A549 (cell line): ENCODE results near the gene TFDP1. TPM values are rescaled to one million over a fixed set of nuclear protein-coding genes. Genes with fewer than 3 reads are reported as not detected.

ENCODE experiments used
- ATAC-seq, 2 experiments: fragments of 200-7000 bp in 1 of 2; fragments of >200 bp in 1 of 2; cut with Nextera tagmentation in 1 of 2; cut with Tn5 transposase in 1 of 2; 3 replicates each; pipeline versions ENCODE4 v1.8.0 to v1.9.1; 2018 to 2020; ENCODE audit warnings: mild to moderate bottlenecking in 1 of 2, moderate library complexity in 1 of 2
- CTCF ChIA-PET: fragments of 300-600 bp; sonication (Branson Sonifier 250); formaldehyde crosslinking; extraction: SDS; loops from one replicate; lab custom pipeline; 2021; ENCODE audit warnings: antibody characterized with exemption, inconsistent platforms; lab: Yijun Ruan, JAX
- POLR2A ChIA-PET: fragments of 350-600 bp; formaldehyde crosslinking; extraction: SDS; loops from one replicate; lab custom pipeline; 2021; ENCODE audit warnings: antibody characterized with exemption, inconsistent platforms; lab: Yijun Ruan, JAX
- DNase-seq, 2 experiments: peaks; one replicate each; pipeline versions ENCODE4 v3.0.0 to v3.0.0-alpha.2; 2011 to 2016; ENCODE audit warnings: low read depth in 1 of 2, low spot score in 1 of 2
- FAIRE-seq: peaks from 2 replicates; lab custom pipeline; 2011; peaks lifted over from hg19 to GRCh38; lab: Jason Lieb, UNC
- H3K27ac ChIP-seq, 2 experiments: fragments of >200 bp; sonication (Bioruptor Twin); formaldehyde crosslinking; 3 replicates each; pipeline ENCODE4 v1.5.1; 2016 to 2017
- H3K4me1 ChIP-seq: fragments of >200 bp; sonication (Bioruptor Twin); formaldehyde crosslinking; 3 replicates; pipeline ENCODE4 v1.6.1; 2016
- H3K4me2 ChIP-seq: fragments of >200 bp; sonication (Bioruptor Twin); formaldehyde crosslinking; 3 replicates; pipeline ENCODE4 v1.6.1; 2016
- H3K4me3 ChIP-seq: fragments of >200 bp; sonication (Bioruptor Twin); formaldehyde crosslinking; 3 replicates; pipeline ENCODE4 v1.5.1; 2016
- H3K9me3 ChIP-seq: fragments of >200 bp; sonication (Bioruptor Twin); formaldehyde crosslinking; 3 replicates; pipeline ENCODE4 v1.6.1; 2016
- CBX2 ChIP-seq: fragments of 200-600 bp; sonication (generic); IDR thresholded peaks from 2 replicates; pipeline ENCODE4 v1.6.1; 2016; ENCODE audit warnings: low read depth, mild to moderate bottlenecking, borderline replicate concordance
- CEBPB ChIP-seq, 2 experiments: fragments of >200 bp in 1 of 2; sonication (Bioruptor Twin) in 1 of 2; formaldehyde crosslinking in 1 of 2; IDR thresholded peaks; 2 replicates each; pipeline ENCODE4 v1.6.1; 2012 to 2016
- CHD2 ChIP-seq: fragments of 150-350 bp; IDR thresholded peaks from 2 replicates; pipeline ENCODE4 v1.6.1; 2014; ENCODE audit warnings: low read length; ENCODE audit not compliant: partially characterized antibody
- E2F6 ChIP-seq: IDR thresholded peaks from 2 replicates; pipeline ENCODE4 v1.6.1; 2012; ENCODE audit warnings: low read depth, borderline replicate concordance
- EHF ChIP-seq: fragments of 250-450 bp; sonication (Bioruptor Pico); IDR thresholded peaks from 2 replicates; pipeline ENCODE4 v1.5.0; 2020; ENCODE audit warnings: mild to moderate bottlenecking
- EP300 ChIP-seq, 2 experiments: fragments of >200 bp; sonication (Bioruptor Twin); formaldehyde crosslinking; IDR thresholded peaks; 2 replicates in 1 of 2; 3 replicates in 1 of 2; pipeline ENCODE4 v1.6.1; 2016 to 2017
- ESRRA ChIP-seq: fragments of 150-350 bp; IDR thresholded peaks from 2 replicates; pipeline ENCODE4 v1.6.1; 2014; ENCODE audit warnings: mild to moderate bottlenecking, low read length, borderline replicate concordance
- FOSL2 ChIP-seq, 2 experiments: fragments of 450-650 bp in 1 of 2; fragments of >200 bp in 1 of 2; sonication (Bioruptor Twin) in 1 of 2; formaldehyde crosslinking; IDR thresholded peaks; 2 replicates each; pipeline versions ENCODE4 v1.5.0 to v1.6.1; 2016 to 2020; ENCODE audit warnings: mild to moderate bottlenecking in 1 of 2, moderate library complexity in 1 of 2
- FOXS1 ChIP-seq: fragments of 250-450 bp; sonication (Bioruptor Pico); IDR thresholded peaks from 2 replicates; pipeline ENCODE4 v1.5.0; 2020; ENCODE audit warnings: mild to moderate bottlenecking, moderate library complexity
- HDAC2 ChIP-seq: fragments of 200-600 bp; sonication (generic); IDR thresholded peaks from 2 replicates; pipeline ENCODE4 v1.6.1; 2016
- HES2 ChIP-seq: fragments of >200 bp; sonication (Bioruptor Twin); formaldehyde crosslinking; IDR thresholded peaks from 2 replicates; pipeline ENCODE4 v1.6.1; 2016
- HOXB13 ChIP-seq: fragments of 250-450 bp; sonication (Bioruptor Pico); IDR thresholded peaks from 2 replicates; pipeline ENCODE4 v1.5.0; 2020; ENCODE audit warnings: low read depth, mild to moderate bottlenecking, moderate library complexity
- HOXB5 ChIP-seq: fragments of 250-450 bp; sonication (Bioruptor Pico); IDR thresholded peaks from 2 replicates; pipeline ENCODE4 v1.5.0; 2020; ENCODE audit warnings: mild to moderate bottlenecking, moderate library complexity
- JUN ChIP-seq, 2 experiments: fragments of >200 bp; sonication (Bioruptor Twin); formaldehyde crosslinking; IDR thresholded peaks; 2 replicates in 1 of 2; 3 replicates in 1 of 2; pipeline ENCODE4 v1.6.1; 2016 to 2017
- KDM5A ChIP-seq: fragments of 200-600 bp; sonication (generic); IDR thresholded peaks from 2 replicates; pipeline ENCODE4 v1.6.1; 2016; ENCODE audit warnings: antibody characterized with exemption, mild to moderate bottlenecking
- MYC ChIP-seq: IDR thresholded peaks from 2 replicates; pipeline ENCODE4 v1.6.1; 2012; ENCODE audit warnings: mild to moderate bottlenecking, inconsistent platforms, low read length, improper control_type of control experiment, borderline replicate concordance
- PHF8 ChIP-seq: fragments of 200-600 bp; sonication (generic); IDR thresholded peaks from 2 replicates; pipeline ENCODE4 v1.6.1; 2016; ENCODE audit warnings: low read depth, mild to moderate bottlenecking, antibody characterized with exemption, moderate library complexity, borderline replicate concordance
- RARB ChIP-seq: fragments of 250-450 bp; sonication (Bioruptor Pico); IDR thresholded peaks from 2 replicates; pipeline ENCODE4 v1.8.0; 2021; ENCODE audit warnings: mild to moderate bottlenecking, moderate library complexity
- RCOR1 ChIP-seq: fragments of 150-350 bp; IDR thresholded peaks from 2 replicates; pipeline ENCODE4 v1.6.1; 2014; ENCODE audit warnings: antibody characterized with exemption, low read length, low read depth
- RNF2 ChIP-seq: fragments of 200-600 bp; sonication (generic); IDR thresholded peaks from 2 replicates; pipeline ENCODE4 v1.6.1; 2016; ENCODE audit warnings: low read depth, mild to moderate bottlenecking, antibody characterized with exemption, moderate library complexity, borderline replicate concordance
- SMC3 ChIP-seq: fragments of >200 bp; sonication (Bioruptor Twin); formaldehyde crosslinking; IDR thresholded peaks from 3 replicates; pipeline ENCODE4 v1.6.1; 2018; ENCODE audit warnings: inconsistent platforms
- whole genome bisulfite sequencing: methylation state at CpG from one replicate; pipeline ENCODE4 v1.1.6; 2017; ENCODE audit errors: missing lambda C conversion rate; 5-methylcytosine and 5-hydroxymethylcytosine counted together
- polyA plus RNA-seq, 4 experiments: library from polyadenylated mRNA; depleted of rRNA in 3 of 4; stranded (reverse); fragments of >200 nt; fragmentation: RNase III in 1 of 4; extraction: RNeasy Plus Mini Kit Qiagen cat#74134 plus additional on column Dnase treatment in 1 of 4; gene quantifications; 2 replicates in 3 of 4; 3 replicates in 1 of 4; pipeline ENCODE4 v1.2.3, GENCODE V29; 2011 to 2017
- TF ChIP-seq, protein P1 (sequence below): fragments of 250-450 bp; sonication (Bioruptor Pico); IDR thresholded peaks from 2 replicates; pipeline ENCODE4 v1.5.0; 2021; ENCODE audit warnings: mild to moderate bottlenecking, moderate library complexity, borderline replicate concordance
- TF ChIP-seq, protein P2 (sequence below): fragments of >200 bp; sonication (Bioruptor Twin); formaldehyde crosslinking; IDR thresholded peaks from 3 replicates; pipeline ENCODE4 v1.5.1; 2016
- TF ChIP-seq, protein P3 (sequence below): fragments of 450-650 bp; IDR thresholded peaks from 2 replicates; pipeline ENCODE4 v1.6.1; 2014; ENCODE audit warnings: antibody characterized with exemption

The TFDP1 gene
- polyA plus RNA-seq, 2 of the 4 experiments (the other 2 are of a cell fraction): 73.2 to 88.4 TPM

DNA sequence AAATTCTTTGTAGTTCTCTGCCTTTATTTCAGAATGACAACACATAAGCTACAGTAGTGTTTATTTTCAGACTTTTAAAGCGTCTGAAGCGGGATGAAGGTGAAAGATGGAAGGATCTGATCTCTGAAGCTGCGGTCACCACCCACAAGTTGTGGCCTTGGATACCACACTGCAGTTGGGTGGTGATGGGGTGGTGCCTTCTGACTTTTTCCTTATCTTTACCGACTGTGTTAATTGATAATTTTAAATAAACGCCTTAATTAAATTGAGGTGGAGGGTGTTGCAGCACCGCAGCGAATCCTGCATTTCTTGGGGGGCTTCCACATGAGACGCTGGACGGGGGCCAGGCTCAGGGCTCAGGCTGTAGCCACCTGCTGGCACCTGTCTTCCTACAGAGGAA, 1.3 kb downstream of the TFDP1 start:
- TF ChIP-seq E2F6 (no peak), PHF8 (no peak), FOXS1 (CRISPR knock-in tag) (no peak), MYC (no peak), HES2 (no peak), CHD2 (no peak), EHF (no peak), FOSL2 (IDR thresholded peaks at IDR 0.05) (no peak), FOSL2 (CRISPR knock-in tag; IDR thresholded peaks at IDR 0.05) (no peak), JUN (IDR thresholded peaks at IDR 0.05) (no peak)
- TF ChIP-seq, protein P1, sequence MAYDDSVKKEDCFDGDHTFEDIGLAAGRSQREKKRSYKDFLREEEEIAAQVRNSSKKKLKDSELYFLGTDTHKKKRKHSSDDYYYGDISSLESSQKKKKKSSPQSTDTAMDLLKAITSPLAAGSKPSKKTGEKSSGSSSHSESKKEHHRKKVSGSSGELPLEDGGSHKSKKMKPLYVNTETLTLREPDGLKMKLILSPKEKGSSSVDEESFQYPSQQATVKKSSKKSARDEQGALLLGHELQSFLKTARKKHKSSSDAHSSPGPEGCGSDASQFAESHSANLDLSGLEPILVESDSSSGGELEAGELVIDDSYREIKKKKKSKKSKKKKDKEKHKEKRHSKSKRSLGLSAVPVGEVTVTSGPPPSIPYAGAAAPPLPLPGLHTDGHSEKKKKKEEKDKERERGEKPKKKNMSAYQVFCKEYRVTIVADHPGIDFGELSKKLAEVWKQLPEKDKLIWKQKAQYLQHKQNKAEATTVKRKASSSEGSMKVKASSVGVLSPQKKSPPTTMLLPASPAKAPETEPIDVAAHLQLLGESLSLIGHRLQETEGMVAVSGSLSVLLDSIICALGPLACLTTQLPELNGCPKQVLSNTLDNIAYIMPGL (CRISPR knock-in tag): no peak
- TF ChIP-seq, protein P2, sequence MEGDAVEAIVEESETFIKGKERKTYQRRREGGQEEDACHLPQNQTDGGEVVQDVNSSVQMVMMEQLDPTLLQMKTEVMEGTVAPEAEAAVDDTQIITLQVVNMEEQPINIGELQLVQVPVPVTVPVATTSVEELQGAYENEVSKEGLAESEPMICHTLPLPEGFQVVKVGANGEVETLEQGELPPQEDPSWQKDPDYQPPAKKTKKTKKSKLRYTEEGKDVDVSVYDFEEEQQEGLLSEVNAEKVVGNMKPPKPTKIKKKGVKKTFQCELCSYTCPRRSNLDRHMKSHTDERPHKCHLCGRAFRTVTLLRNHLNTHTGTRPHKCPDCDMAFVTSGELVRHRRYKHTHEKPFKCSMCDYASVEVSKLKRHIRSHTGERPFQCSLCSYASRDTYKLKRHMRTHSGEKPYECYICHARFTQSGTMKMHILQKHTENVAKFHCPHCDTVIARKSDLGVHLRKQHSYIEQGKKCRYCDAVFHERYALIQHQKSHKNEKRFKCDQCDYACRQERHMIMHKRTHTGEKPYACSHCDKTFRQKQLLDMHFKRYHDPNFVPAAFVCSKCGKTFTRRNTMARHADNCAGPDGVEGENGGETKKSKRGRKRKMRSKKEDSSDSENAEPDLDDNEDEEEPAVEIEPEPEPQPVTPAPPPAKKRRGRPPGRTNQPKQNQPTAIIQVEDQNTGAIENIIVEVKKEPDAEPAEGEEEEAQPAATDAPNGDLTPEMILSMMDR: no peak
- Histone ChIP-seq H3K9me3 (no peaks in the 10 kb centered on the region), H3K4me2 (peak overlapping the region; percentile 86), H3K4me1 (peaks cover 13% of the 10 kb centered on the region; the same call in 1 of the 3 replicates), H3K27ac (peak overlapping the region; percentile 97 to 99; a peak in 5 of 6 replicates), H3K4me3 (peak overlapping the region; percentile 99)
- ATAC-seq (no peak), FAIRE-seq (no peak), DNase-seq (no peak)
- WGBS: 63% methylated on average over 9 of the region's 9 CpGs
- ChIA-PET POLR2A (no interaction called here), CTCF (no interaction called here)

GRCh38 chr13:113586661-113587479, 2.3 kb downstream of the TFDP1 start:
- Histone ChIP-seq H3K4me3 (no peak overlapping the region), H3K4me2 (peak overlapping the region; percentile 86; the same call in 2 of the 3 replicates)

More at GRCh38 chr13:113586661-113587479, 2.3 kb downstream of the TFDP1 start:
- WGBS: 95% methylated on average over 21 of the region's 23 CpGs
- no peaks in the 10 kb centered on the region for H3K9me3 ChIP-seq
- ChIA-PET CTCF (interaction anchor here (1.1 kb wide), 1 partner anchor 25 kb away, joined by 3 read pairs; no protein-coding TSS in a partner anchor), POLR2A (no interaction called here)
- no peak for ATAC-seq
- FAIRE-seq: no peak
- peaks cover 13% of the 10 kb centered on the region; the same call in 1 of the 3 replicates for H3K4me1 ChIP-seq
- no peak for TF ChIP-seq RCOR1
- no peak for TF ChIP-seq CEBPB (IDR thresholded peaks at IDR 0.05)
- TF ChIP-seq RARB: no peak
- no peak for TF ChIP-seq KDM5A
- TF ChIP-seq CBX2: no peak
- TF ChIP-seq FOSL2 (IDR thresholded peaks at IDR 0.05): no peak
- TF ChIP-seq FOSL2 (CRISPR knock-in tag; IDR thresholded peaks at IDR 0.05): no peak
- no peak for TF ChIP-seq HOXB13 (CRISPR knock-in tag)
- TF ChIP-seq MYC: no peak
- no peak for TF ChIP-seq HDAC2
- TF ChIP-seq ESRRA: no peak
- TF ChIP-seq PHF8: no peak
- no peak for TF ChIP-seq EP300 (IDR thresholded peaks at IDR 0.05)
- no peak for TF ChIP-seq CHD2
- no peak for TF ChIP-seq HOXB5
- TF ChIP-seq, protein P3, sequence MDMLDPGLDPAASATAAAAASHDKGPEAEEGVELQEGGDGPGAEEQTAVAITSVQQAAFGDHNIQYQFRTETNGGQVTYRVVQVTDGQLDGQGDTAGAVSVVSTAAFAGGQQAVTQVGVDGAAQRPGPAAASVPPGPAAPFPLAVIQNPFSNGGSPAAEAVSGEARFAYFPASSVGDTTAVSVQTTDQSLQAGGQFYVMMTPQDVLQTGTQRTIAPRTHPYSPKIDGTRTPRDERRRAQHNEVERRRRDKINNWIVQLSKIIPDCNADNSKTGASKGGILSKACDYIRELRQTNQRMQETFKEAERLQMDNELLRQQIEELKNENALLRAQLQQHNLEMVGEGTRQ: no peak
- TF ChIP-seq SMC3: no peak
- TF ChIP-seq RNF2: no peak
- no peak for DNase-seq
- H3K27ac ChIP-seq: no peak overlapping the region
